Adrenal gland (tissue), 12 donors: Measurements from ENCODE around the gene SEMA3F. TPM values are rescaled to one million over a fixed set of nuclear protein-coding genes. Genes with fewer than 3 reads are reported as not detected.

Experiments used
- DNase-seq, 7 donors: peaks; one replicate each; pipeline ENCODE4 v3.0.0-alpha.2; 2019 to 2020
- H3K27ac ChIP-seq, 5 donors: fragments of 200-600 bp; sonication (generic) in 4 of 5; 1 replicate in 3 of 5; 2 replicates in 2 of 5; pipeline versions ENCODE4 v1.5.1 to v1.8.0; 2016 to 2020; ENCODE audit warnings: mild to moderate bottlenecking in 1 of 5
- H3K27me3 ChIP-seq: fragments of 200-600 bp; 2 replicates; pipeline ENCODE4 v1.8.0; 2021
- H3K36me3 ChIP-seq, 2 donors: fragments of 200-600 bp; replicated peaks in 1 of 2; 1 replicate in 1 of 2; 2 replicates in 1 of 2; pipeline versions ENCODE4 v1.5.1 to v1.8.0; 2018 to 2022
- H3K4me1 ChIP-seq, 2 donors: fragments of 200-600 bp; replicated peaks in 1 of 2; 1 replicate in 1 of 2; 2 replicates in 1 of 2; pipeline versions ENCODE4 v1.5.1 to v1.8.0; 2018 to 2021
- H3K4me3 ChIP-seq, 4 donors: fragments of 200-600 bp; sonication (generic) in 3 of 4; one replicate each; pipeline ENCODE4 v1.5.1; 2016 to 2018
- H3K9me3 ChIP-seq, 3 donors: fragments of 200-600 bp; sonication (generic) in 1 of 3; replicated peaks in 1 of 3; 1 replicate in 2 of 3; 2 replicates in 1 of 3; pipeline versions ENCODE4 v1.5.1 to v1.8.0; 2016 to 2021
- POLR2A ChIP-seq, 2 donors: fragments of 450-650 bp; IDR thresholded peaks; one replicate each; pipeline ENCODE4 v1.6.1; 2017; ENCODE audit warnings: antibody characterized with exemption in 2 of 2, mild to moderate bottlenecking in 2 of 2, moderate library complexity in 1 of 2
- WGBS, 4 donors: extraction: QIAGEN DNeasy Blood & Tissue Kit in 2 of 4; methylation state at CpG; one replicate each; pipeline versions ENCODE4 v1.1.5 to v1.1.7; 2013 to 2017; 5-methylcytosine and 5-hydroxymethylcytosine counted together
- intact Hi-C, 2 donors: fragments of 100-400 bp; cut with DNase I; formaldehyde crosslinking; loops; one replicate each; pipeline versions ENCODE4 v1.14.1 to v1.15.0; 2022 to 2023
- polyA plus RNA-seq, 3 donors: library from polyadenylated mRNA; stranded (reverse); fragments of 200-250 nt in 2 of 3; fragments of 350-450 nt in 1 of 3; fragmentation: Illumina TruSeq in 1 of 3; extraction: RNeasy Lipid Tissue Mini Kit (QIAGEN cat#74804) in 1 of 3; gene quantifications; one replicate each; pipeline ENCODE4 v1.2.3, GENCODE V29; 2013 to 2014
- total RNA-seq, 9 donors: library from RNA; depleted of rRNA in 4 of 9; stranded (reverse); fragments of >200 nt in 4 of 9; fragments of 120-200 nt in 1 of 9; fragmentation: NEBNext Ultra II Directional in 1 of 9; extraction: Animal tissue kit (Norgen Biotek cat#: 25700) in 1 of 9; gene quantifications; one replicate each; pipeline versions ENCODE4 v1.1.0 to v1.2.4, GENCODE V29; 2013 to 2023
- TF ChIP-seq, protein P1 (sequence below), 6 experiments: fragments of 450-650 bp in 4 of 6; fragments of 200-600 bp in 2 of 6; sonication (generic) in 1 of 6; IDR thresholded peaks; 1 replicate in 5 of 6; 2 replicates in 1 of 6; pipeline versions ENCODE4 v1.5.1 to v1.8.0; 2016 to 2021; ENCODE audit warnings: antibody characterized with exemption in 6 of 6, mild to moderate bottlenecking in 2 of 6, moderate library complexity in 1 of 6
- donor health status: healthy with polysubstance abuse.
- donor health status: Bipolar disorder and iron deficiency.
- donor health status: DM: yes; HTN: yes; CAD: no.
- donor health status: DM: no; HTN: no; CAD: no.
- donor health status: DM: no; HTN: no; CAD: no.
- donor health status: DM: yes; HTN: yes; CAD: no.

Gene SEMA3F
- total and polyA plus RNA-seq, 12 donors, result 1.6 to 21.1 (median 13.6) TPM

DNA sequence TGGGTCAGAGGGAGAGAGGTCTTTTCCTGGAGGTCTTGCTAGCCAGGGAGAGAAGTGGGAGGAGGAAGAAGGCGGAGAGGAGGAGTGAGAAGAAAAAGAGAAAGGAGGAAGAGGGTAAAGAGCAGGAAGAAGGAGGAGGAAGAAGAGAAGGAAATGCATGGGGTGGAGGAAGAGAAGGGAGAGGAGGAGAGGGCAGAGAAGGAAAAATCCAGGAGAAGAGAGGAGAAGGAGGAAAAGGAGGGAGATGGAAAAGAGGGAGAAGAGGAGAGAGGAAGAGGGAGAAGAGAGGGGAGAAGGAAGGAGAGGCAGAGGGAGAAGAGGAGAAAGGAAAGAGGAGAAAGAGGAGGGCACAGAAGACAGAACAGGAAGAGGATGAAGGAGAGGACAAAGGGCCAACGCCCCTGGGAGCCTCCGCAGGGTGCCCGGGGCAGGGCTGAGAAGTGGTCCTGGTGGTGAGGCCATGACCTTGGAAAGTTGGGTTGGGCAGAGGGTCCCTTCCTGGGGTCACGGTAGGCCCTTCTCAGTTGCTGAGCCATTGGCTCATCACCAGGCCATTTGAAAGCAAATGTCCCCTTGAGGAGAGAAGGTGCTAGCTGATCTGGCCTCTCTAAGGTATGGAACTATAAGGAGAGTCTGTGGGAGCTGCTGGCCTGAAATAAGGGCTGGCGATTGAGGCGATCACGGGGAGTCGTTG is 1.2 kb upstream of the SEMA3F start:
- H3K36me3 ChIP-seq, result no peaks in the 10 kb centered on the region
- no peak for DNase-seq
- WGBS, 4 donors, result 54 to 71% (median 61%) methylated on average over 6 to 9 of the region's 9 CpGs
- peaks cover 4 to 12% of the 10 kb centered on the region in 2 donors for H3K4me1 ChIP-seq
- H3K4me3 ChIP-seq, result peak overlapping the region in 1 of 4 donors; percentile 82
- H3K27me3 ChIP-seq, result no peaks in the 10 kb centered on the region
- H3K9me3 ChIP-seq, result no peaks in the 10 kb centered on the region
- TF ChIP-seq POLR2A (IDR thresholded peaks at IDR 0.05), result no peak
- TF ChIP-seq, protein P1, sequence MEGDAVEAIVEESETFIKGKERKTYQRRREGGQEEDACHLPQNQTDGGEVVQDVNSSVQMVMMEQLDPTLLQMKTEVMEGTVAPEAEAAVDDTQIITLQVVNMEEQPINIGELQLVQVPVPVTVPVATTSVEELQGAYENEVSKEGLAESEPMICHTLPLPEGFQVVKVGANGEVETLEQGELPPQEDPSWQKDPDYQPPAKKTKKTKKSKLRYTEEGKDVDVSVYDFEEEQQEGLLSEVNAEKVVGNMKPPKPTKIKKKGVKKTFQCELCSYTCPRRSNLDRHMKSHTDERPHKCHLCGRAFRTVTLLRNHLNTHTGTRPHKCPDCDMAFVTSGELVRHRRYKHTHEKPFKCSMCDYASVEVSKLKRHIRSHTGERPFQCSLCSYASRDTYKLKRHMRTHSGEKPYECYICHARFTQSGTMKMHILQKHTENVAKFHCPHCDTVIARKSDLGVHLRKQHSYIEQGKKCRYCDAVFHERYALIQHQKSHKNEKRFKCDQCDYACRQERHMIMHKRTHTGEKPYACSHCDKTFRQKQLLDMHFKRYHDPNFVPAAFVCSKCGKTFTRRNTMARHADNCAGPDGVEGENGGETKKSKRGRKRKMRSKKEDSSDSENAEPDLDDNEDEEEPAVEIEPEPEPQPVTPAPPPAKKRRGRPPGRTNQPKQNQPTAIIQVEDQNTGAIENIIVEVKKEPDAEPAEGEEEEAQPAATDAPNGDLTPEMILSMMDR (IDR thresholded peaks at IDR 0.05), result no peak
- intact Hi-C loops, result no loop called here
- no peak overlapping the region for H3K27ac ChIP-seq

DNA sequence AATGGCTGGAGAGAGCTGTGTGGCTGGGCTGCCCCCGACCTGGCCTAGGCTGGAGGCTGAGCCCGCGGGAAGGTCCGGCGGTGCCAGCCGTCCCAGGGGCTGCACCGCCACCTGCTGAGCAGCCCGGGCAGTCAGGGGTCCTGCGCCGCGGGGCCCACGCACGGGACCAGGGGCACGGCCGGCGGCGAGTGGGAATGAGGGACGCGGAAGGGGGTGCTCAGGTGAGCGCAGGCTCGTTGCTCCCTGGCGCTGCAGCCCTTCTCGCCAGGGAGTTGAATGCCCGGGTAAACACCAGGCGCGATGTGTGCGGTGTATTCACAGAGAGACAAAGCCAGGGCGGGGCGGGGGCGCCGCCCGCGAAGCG is 666 bp upstream of the SEMA3F start:
- peaks cover 4 to 12% of the 10 kb centered on the region in 2 donors for H3K4me1 ChIP-seq

DNA sequence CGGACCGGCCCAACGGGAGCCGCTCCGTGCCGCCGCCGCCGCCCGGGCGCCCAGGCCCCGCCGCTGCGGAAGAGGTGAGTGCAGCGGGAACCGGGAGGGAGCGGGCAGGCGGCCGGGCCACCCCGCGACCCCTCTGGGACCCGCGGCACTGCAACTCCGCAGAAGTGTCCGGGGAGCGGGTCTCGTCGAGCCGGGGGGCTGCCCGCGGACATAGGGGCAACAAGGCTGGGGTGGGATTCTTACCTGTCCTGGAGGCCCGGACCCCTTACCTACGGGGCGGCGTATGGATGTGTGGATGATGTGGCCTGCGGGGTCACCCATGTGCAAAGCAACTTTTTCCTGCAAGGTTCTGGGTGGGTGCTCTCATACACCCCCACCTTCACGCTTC is 361 bp downstream of the SEMA3F start:
- H3K27ac ChIP-seq, result peak overlapping the region in 1 of 5 donors; percentile 49
- H3K4me3 ChIP-seq, result peak overlapping the region in 1 of 4 donors; percentile 82
- no peaks in the 10 kb centered on the region for H3K36me3 ChIP-seq
- H3K9me3 ChIP-seq, result no peaks in the 10 kb centered on the region
- TF ChIP-seq, protein P1 (IDR thresholded peaks at IDR 0.05), result no peak
- no peak for TF ChIP-seq POLR2A (IDR thresholded peaks at IDR 0.05)
- intact Hi-C loops, result no loop called here
- 3 to 5% (median 5%) methylated on average over 8 to 37 of the region's 37 CpGs for WGBS, 4 donors
- peaks cover 4 to 12% of the 10 kb centered on the region in 2 donors for H3K4me1 ChIP-seq
- DNase-seq, result no peak
- no peaks in the 10 kb centered on the region for H3K27me3 ChIP-seq

More for the DNA sequence above, 666 bp upstream of the SEMA3F start:
- Histone ChIP-seq H3K27me3 (no peaks in the 10 kb centered on the region), H3K4me3 (peak overlapping the region in 2 of 4 donors; percentile 34 to 82), H3K36me3 (no peaks in the 10 kb centered on the region), H3K27ac (no peak overlapping the region), H3K9me3 (no peaks in the 10 kb centered on the region)
- no peak for DNase-seq
- intact Hi-C loops, result no loop called here
- 2 to 5% (median 5%) methylated on average over 10 to 34 of the region's 34 CpGs; no CpG with 5 or more reads in 1 of the 4 donors for WGBS, 4 donors
- no peak for TF ChIP-seq POLR2A (IDR thresholded peaks at IDR 0.05)
- TF ChIP-seq, protein P1 (IDR thresholded peaks at IDR 0.05), result peak in 1 of 6 experiments; percentile 9

DNA sequence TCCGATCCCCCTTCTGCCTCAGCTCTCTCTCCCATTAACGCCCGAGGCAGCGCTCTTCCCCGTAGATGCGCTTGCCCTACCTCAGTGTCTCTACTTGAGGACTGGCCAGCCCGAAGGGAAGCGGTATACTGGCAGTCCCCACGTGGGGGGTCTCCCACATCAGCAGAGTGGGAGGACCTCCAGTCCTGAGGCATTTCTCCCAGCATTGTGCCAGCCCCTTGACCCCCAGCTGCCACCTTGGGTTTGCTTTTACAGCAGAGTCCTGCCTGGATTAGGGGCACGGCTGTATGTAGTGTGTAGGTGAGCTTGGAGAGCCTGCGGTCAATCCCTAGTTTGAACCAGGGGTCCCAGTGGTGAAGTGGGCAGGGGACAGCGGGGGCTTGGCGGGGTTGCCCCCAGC is 767 bp downstream of the SEMA3F start:
- no peak overlapping the region for H3K27ac ChIP-seq
- intact Hi-C loops, result no loop called here
- H3K9me3 ChIP-seq, result no peaks in the 10 kb centered on the region
- H3K27me3 ChIP-seq, result no peaks in the 10 kb centered on the region
- no peak for TF ChIP-seq POLR2A (IDR thresholded peaks at IDR 0.05)
- DNase-seq, result no peak
- WGBS, 4 donors, result 55 to 65% (median 59%) methylated on average over 5 to 13 of the region's 13 CpGs
- peak overlapping the region in 1 of 4 donors; percentile 21 for H3K4me3 ChIP-seq
- H3K4me1 ChIP-seq, result peaks cover 4 to 12% of the 10 kb centered on the region in 2 donors
- no peaks in the 10 kb centered on the region for H3K36me3 ChIP-seq
